HepG2 (cell line): ENCODE data around the gene PCDH12. TPM values are rescaled to one million over a fixed set of nuclear protein-coding genes. Genes with fewer than 3 reads are reported as not detected.

Source experiments
- BRD4 ChIP-seq: sonication (generic); formaldehyde crosslinking; IDR thresholded peaks from 2 replicates; pipeline ENCODE4 v1.4.0; 2020; ENCODE audit warnings: missing genetic modification reagents
- CEBPB ChIP-seq: IDR thresholded peaks from 2 replicates; pipeline ENCODE4 v1.6.1; 2011; ENCODE audit warnings: low read depth, low read length, improper control_type of control experiment, borderline replicate concordance
- FOXC1 ChIP-seq: sonication (generic); formaldehyde crosslinking; IDR thresholded peaks from 2 replicates; pipeline ENCODE4 v1.8.0; 2022; ENCODE audit warnings: mild to moderate bottlenecking, missing genetic modification reagents, borderline replicate concordance
- GATAD2A ChIP-seq: IDR thresholded peaks from 2 replicates; pipeline ENCODE4 v1.6.1; 2016
- HOXA7 ChIP-seq: sonication (generic); formaldehyde crosslinking; IDR thresholded peaks from 2 replicates; pipeline ENCODE4 v1.8.1; 2022; ENCODE audit warnings: mild to moderate bottlenecking, missing genetic modification reagents, moderate library complexity
- JARID2 ChIP-seq: sonication (generic); formaldehyde crosslinking; IDR thresholded peaks from 2 replicates; pipeline ENCODE4 v1.8.1; 2023; ENCODE audit warnings: missing genetic modification reagents, inconsistent platforms; ENCODE audit not compliant: insufficient replicate concordance
- JUND ChIP-seq: sonication (generic); formaldehyde crosslinking; IDR thresholded peaks from 2 replicates; pipeline ENCODE4 v1.8.0; 2022; ENCODE audit warnings: mild to moderate bottlenecking, missing genetic modification reagents
- KLF9 ChIP-seq: IDR thresholded peaks from 2 replicates; pipeline ENCODE4 v1.6.1; 2016; ENCODE audit warnings: low read depth
- MED13 ChIP-seq: sonication (generic); formaldehyde crosslinking; IDR thresholded peaks from 2 replicates; pipeline ENCODE4 v1.5.0; 2020; ENCODE audit warnings: missing genetic modification reagents
- PRMT3 ChIP-seq: sonication (generic); formaldehyde crosslinking; IDR thresholded peaks from 2 replicates; pipeline ENCODE4 v1.8.1; 2022; ENCODE audit warnings: low read depth, mild to moderate bottlenecking, moderate library complexity, missing genetic modification reagents, borderline replicate concordance
- RAD51 ChIP-seq: fragments of 450-650 bp; IDR thresholded peaks from 2 replicates; pipeline ENCODE4 v1.6.1; 2016; ENCODE audit warnings: borderline replicate concordance
- RBM39 ChIP-seq: fragments of 200-400 bp; formaldehyde crosslinking; IDR thresholded peaks from one replicate; pipeline ENCODE4 v1.6.1; 2018; ENCODE audit warnings: antibody characterized with exemption, mild to moderate bottlenecking, low read depth, low read length; ENCODE audit not compliant: poor library complexity, severe bottlenecking
- XRCC5 ChIP-seq: fragments of 200-400 bp; formaldehyde crosslinking; optimal IDR thresholded peaks from 2 replicates; pipeline ENCODE3; 2017; ENCODE audit warnings: mild to moderate bottlenecking, low read length
- ZNF496 ChIP-seq: sonication (generic); formaldehyde crosslinking; IDR thresholded peaks from 2 replicates; pipeline ENCODE4 v1.8.1; 2023; ENCODE audit warnings: mild to moderate bottlenecking, moderate library complexity, missing genetic modification reagents; ENCODE audit not compliant: insufficient replicate concordance
- ZNF501 ChIP-seq: sonication (generic); formaldehyde crosslinking; IDR thresholded peaks from 2 replicates; pipeline ENCODE4 v1.5.1; 2020; ENCODE audit warnings: mild to moderate bottlenecking, moderate library complexity, missing genetic modification reagents
- ZNF616 ChIP-seq: sonication (generic); formaldehyde crosslinking; IDR thresholded peaks from 2 replicates; pipeline ENCODE4 v1.5.0; 2020; ENCODE audit warnings: low read depth, mild to moderate bottlenecking, missing genetic modification reagents
- polyA plus RNA-seq, 8 experiments: library from polyadenylated mRNA; depleted of rRNA in 3 of 8; stranded (reverse) in 7 of 8; unstranded in 1 of 8; fragments of >200 nt; fragmentation: Illumina TruSeq in 4 of 8; extraction: Trizol in 4 of 8; gene quantifications; 2 replicates each; pipeline versions ENCODE4 v1.2.1 to v1.2.3, GENCODE V29; 2011 to 2016; ENCODE audit warnings: low read depth in 4 of 8, missing spikeins in 1 of 8, mixed read lengths in 1 of 8; ENCODE audit not compliant: insufficient read depth in 1 of 8
- total RNA-seq, 5 experiments: library from RNA; depleted of rRNA; stranded (reverse); fragments of >200 nt; fragmentation: Illumina TruSeq; extraction: Trizol; gene quantifications; 2 replicates each; pipeline ENCODE4 v1.2.3, GENCODE V29; 2016; ENCODE audit warnings: low read depth in 1 of 5
- TF ChIP-seq, protein P1 (sequence below): sonication (generic); formaldehyde crosslinking; IDR thresholded peaks from 2 replicates; pipeline ENCODE4 v1.9.0; 2021; ENCODE audit warnings: mild to moderate bottlenecking, missing genetic modification reagents
- TF ChIP-seq, protein P2 (sequence below): IDR thresholded peaks from 2 replicates; pipeline ENCODE4 v1.6.1; 2012; ENCODE audit warnings: low read depth, low read length, improper control_type of control experiment
- TF ChIP-seq, protein P3 (sequence below): sonication (generic); formaldehyde crosslinking; IDR thresholded peaks from 2 replicates; pipeline ENCODE4 v1.4.0; 2020; ENCODE audit warnings: mild to moderate bottlenecking, missing genetic modification reagents
- TF ChIP-seq, protein P4 (sequence below): sonication (generic); formaldehyde crosslinking; IDR thresholded peaks from 2 replicates; pipeline ENCODE4 v1.8.1; 2023; ENCODE audit warnings: missing genetic modification reagents, inconsistent platforms, borderline replicate concordance

PCDH12 gene
- total and polyA plus RNA-seq, 2 of the 13 experiments (the other 11 are each of a cell fraction or from before 2014, with no cell fraction given): not detected

DNA sequence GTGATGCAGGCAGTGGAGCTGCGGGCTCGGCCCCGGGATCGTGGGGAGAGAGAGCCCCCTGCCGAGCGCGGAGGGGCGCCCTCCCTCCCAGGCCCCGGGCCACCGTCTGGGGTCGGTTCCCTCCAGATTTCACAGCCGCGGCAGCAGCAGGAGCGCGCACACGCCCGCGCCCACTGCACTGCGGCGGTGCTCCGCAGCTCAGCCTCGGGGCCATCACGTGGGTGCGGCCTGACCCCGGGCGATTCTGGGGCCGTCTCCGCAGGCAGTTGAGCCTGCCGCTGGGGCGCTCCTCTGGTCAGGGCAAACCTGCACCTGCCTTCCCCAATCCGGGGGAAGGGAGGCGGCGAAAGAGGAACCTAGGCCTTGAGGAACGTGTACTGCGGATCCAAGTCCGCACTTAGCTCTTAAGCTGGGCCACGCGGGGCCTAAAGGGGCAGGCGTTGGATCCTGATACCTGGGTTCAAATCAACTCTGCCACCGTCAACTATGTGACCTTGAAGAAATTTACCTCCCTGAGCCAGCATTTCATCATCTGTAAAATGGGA is 43.7 kb downstream of the PCDH12 start (continued):
- TF ChIP-seq JARID2 (CRISPR knock-in tag) (no peak), MED13 (CRISPR knock-in tag) (no peak), FOXC1 (CRISPR knock-in tag) (peak; percentile 82), PRMT3 (no peak), GATAD2A (CRISPR knock-in tag) (0 out of 2 replicates have a peak, but pooled peaks have one; percentile 13), ZNF616 (CRISPR knock-in tag) (no peak; the same call in 1 of the 2 replicates), ZNF496 (CRISPR knock-in tag) (no peak), RBM39 (no peak), CEBPB (no peak), ZNF501 (peak; percentile 48; the same call in 1 of the 2 replicates), KLF9 (CRISPR knock-in tag) (no peak), XRCC5 (peak; percentile 21), JUND (CRISPR knock-in tag) (no peak), BRD4 (CRISPR knock-in tag) (no peak), HOXA7 (CRISPR knock-in tag) (no peak), RAD51 (no peak)
- TF ChIP-seq, protein P1, sequence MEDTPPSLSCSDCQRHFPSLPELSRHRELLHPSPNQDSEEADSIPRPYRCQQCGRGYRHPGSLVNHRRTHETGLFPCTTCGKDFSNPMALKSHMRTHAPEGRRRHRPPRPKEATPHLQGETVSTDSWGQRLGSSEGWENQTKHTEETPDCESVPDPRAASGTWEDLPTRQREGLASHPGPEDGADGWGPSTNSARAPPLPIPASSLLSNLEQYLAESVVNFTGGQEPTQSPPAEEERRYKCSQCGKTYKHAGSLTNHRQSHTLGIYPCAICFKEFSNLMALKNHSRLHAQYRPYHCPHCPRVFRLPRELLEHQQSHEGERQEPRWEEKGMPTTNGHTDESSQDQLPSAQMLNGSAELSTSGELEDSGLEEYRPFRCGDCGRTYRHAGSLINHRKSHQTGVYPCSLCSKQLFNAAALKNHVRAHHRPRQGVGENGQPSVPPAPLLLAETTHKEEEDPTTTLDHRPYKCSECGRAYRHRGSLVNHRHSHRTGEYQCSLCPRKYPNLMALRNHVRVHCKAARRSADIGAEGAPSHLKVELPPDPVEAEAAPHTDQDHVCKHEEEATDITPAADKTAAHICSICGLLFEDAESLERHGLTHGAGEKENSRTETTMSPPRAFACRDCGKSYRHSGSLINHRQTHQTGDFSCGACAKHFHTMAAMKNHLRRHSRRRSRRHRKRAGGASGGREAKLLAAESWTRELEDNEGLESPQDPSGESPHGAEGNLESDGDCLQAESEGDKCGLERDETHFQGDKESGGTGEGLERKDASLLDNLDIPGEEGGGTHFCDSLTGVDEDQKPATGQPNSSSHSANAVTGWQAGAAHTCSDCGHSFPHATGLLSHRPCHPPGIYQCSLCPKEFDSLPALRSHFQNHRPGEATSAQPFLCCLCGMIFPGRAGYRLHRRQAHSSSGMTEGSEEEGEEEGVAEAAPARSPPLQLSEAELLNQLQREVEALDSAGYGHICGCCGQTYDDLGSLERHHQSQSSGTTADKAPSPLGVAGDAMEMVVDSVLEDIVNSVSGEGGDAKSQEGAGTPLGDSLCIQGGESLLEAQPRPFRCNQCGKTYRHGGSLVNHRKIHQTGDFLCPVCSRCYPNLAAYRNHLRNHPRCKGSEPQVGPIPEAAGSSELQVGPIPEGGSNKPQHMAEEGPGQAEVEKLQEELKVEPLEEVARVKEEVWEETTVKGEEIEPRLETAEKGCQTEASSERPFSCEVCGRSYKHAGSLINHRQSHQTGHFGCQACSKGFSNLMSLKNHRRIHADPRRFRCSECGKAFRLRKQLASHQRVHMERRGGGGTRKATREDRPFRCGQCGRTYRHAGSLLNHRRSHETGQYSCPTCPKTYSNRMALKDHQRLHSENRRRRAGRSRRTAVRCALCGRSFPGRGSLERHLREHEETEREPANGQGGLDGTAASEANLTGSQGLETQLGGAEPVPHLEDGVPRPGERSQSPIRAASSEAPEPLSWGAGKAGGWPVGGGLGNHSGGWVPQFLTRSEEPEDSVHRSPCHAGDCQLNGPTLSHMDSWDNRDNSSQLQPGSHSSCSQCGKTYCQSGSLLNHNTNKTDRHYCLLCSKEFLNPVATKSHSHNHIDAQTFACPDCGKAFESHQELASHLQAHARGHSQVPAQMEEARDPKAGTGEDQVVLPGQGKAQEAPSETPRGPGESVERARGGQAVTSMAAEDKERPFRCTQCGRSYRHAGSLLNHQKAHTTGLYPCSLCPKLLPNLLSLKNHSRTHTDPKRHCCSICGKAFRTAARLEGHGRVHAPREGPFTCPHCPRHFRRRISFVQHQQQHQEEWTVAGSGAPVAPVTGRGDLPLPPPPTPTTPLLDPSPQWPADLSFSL (CRISPR knock-in tag): no peak
- TF ChIP-seq, protein P2, sequence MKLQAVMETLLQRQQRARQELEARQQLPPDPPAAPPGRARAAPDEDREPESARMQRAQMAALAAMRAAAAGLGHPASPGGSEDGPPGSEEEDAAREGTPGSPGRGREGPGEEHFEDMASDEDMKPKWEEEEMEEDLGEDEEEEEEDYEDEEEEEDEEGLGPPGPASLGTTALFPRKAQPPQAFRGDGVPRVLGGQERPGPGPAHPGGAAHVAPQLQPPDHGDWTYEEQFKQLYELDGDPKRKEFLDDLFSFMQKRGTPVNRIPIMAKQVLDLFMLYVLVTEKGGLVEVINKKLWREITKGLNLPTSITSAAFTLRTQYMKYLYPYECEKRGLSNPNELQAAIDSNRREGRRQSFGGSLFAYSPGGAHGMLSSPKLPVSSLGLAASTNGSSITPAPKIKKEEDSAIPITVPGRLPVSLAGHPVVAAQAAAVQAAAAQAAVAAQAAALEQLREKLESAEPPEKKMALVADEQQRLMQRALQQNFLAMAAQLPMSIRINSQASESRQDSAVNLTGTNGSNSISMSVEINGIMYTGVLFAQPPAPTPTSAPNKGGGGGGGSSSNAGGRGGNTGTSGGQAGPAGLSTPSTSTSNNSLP: no peak
- TF ChIP-seq, protein P3, sequence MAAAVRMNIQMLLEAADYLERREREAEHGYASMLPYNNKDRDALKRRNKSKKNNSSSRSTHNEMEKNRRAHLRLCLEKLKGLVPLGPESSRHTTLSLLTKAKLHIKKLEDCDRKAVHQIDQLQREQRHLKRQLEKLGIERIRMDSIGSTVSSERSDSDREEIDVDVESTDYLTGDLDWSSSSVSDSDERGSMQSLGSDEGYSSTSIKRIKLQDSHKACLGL (CRISPR knock-in tag): 0 out of 2 replicates have a peak, but pooled peaks have one; percentile 29
- TF ChIP-seq, protein P4, sequence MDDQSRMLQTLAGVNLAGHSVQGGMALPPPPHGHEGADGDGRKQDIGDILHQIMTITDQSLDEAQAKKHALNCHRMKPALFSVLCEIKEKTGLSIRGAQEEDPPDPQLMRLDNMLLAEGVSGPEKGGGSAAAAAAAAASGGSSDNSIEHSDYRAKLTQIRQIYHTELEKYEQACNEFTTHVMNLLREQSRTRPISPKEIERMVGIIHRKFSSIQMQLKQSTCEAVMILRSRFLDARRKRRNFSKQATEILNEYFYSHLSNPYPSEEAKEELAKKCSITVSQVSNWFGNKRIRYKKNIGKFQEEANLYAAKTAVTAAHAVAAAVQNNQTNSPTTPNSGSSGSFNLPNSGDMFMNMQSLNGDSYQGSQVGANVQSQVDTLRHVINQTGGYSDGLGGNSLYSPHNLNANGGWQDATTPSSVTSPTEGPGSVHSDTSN (CRISPR knock-in tag): no peak
